HG03135 (cell line): ENCODE results near the gene RAPGEF1.
A peak's percentile ranks its signal among the peaks of the same experiment; 100 is the strongest.

Experiments used
- ATAC-seq: cut with Tn5 transposase; IDR thresholded peaks from one replicate; pipeline ENCODE4 v1.9.1; 2021; ENCODE audit warnings: mild to moderate bottlenecking, moderate library complexity; ENCODE audit not compliant: unreplicated experiment

RAPGEF1 gene

GRCh38 chr9:131748411-131748955 is 8.6 kb upstream of the RAPGEF1 start:
- no peak for ATAC-seq

- no peak for ATAC-seq
These were observed 7.5 kb upstream of the RAPGEF1 start for GRCh38 chr9:131747352-131747751.

- ATAC-seq, result no peak
These were observed 5.7 kb upstream of the RAPGEF1 start for GRCh38 chr9:131745610-131746009.

- ATAC-seq, result no peak
These were observed 4.9 kb upstream of the RAPGEF1 start for GRCh38 chr9:131744720-131745201.

- ATAC-seq, result no peak
These were observed 4.4 kb upstream of the RAPGEF1 start for GRCh38 chr9:131744171-131744719.

- ATAC-seq, result no peak
These were observed 3.6 kb upstream of the RAPGEF1 start for GRCh38 chr9:131743501-131743900.

GRCh38 chr9:131743096-131743495 is 3.2 kb upstream of the RAPGEF1 start:
- no peak for ATAC-seq

GRCh38 chr9:131740898-131741297 is 1.0 kb upstream of the RAPGEF1 start:
- ATAC-seq, result no peak

GRCh38 chr9:131739133-131739958 is 530 bp downstream of the RAPGEF1 start:
- peak; percentile 32 for ATAC-seq

- no peak for ATAC-seq
These were observed 1.4 kb downstream of the RAPGEF1 start for GRCh38 chr9:131738293-131739132.

GRCh38 chr9:131737426-131737825 is 2.5 kb downstream of the RAPGEF1 start:
- ATAC-seq, result no peak

GRCh38 chr9:131736431-131736830 is 3.4 kb downstream of the RAPGEF1 start:
- no peak for ATAC-seq

GRCh38 chr9:131735238-131736128 is 4.4 kb downstream of the RAPGEF1 start:
- no peak for ATAC-seq

GRCh38 chr9:131734781-131735180 is 5.1 kb downstream of the RAPGEF1 start:
- ATAC-seq, result no peak

- no peak for ATAC-seq
These were observed 5.7 kb downstream of the RAPGEF1 start for GRCh38 chr9:131734165-131734610.

GRCh38 chr9:131733541-131734061 is 6.3 kb downstream of the RAPGEF1 start:
- ATAC-seq, result no peak

GRCh38 chr9:131732636-131733289 is 7.1 kb downstream of the RAPGEF1 start:
- no peak for ATAC-seq

- ATAC-seq, result no peak
These were observed 7.8 kb downstream of the RAPGEF1 start for GRCh38 chr9:131732061-131732526.

- ATAC-seq, result no peak
These were observed 8.2 kb downstream of the RAPGEF1 start for GRCh38 chr9:131731644-131732043.
